ENCODE results near the gene PPP4R3A. TPM values are rescaled to one million over a fixed set of nuclear protein-coding genes. Genes with fewer than 3 reads are reported as not detected.
"Not testable (repeated sequence)": the region's sequence is repeated elsewhere in the genome, so short reads cannot be mapped to it uniquely, and the experiment has no call there.

The PPP4R3A gene
- total and polyA plus RNA-seq, 2 donors (not counting 1 experiment from before 2014, with no cell fraction given) = 40.3 to 88.0 TPM

- Histone ChIP-seq H3K27ac (ENCODE audit: insufficient read depth, low read length) (no peak overlapping the region), H3K36me3 (ENCODE audit: control insufficient read depth, insufficient read depth, low read length) (no peaks in the 10 kb centered on the region), H3K9me3 (ENCODE audit: control insufficient read depth, insufficient read depth, low read depth, low read length) (no peaks in the 10 kb centered on the region), H3K4me3 (replicated peaks in 1 of 4; ENCODE audit: control extremely low read depth in 1 of 4, insufficient read depth in 1 of 4, low read depth in 3 of 4, low read length in 4 of 4) (no peak overlapping the region), H3K27me3 (ENCODE audit: control insufficient read depth, insufficient read depth, low read length) (no peaks in the 10 kb centered on the region), H3K9ac (ENCODE audit: insufficient read depth, low read length) (no peak overlapping the region), H3K4me2 (ENCODE audit: extremely low read depth, insufficient read depth, low read length) (no peak overlapping the region), H2AFZ (ENCODE audit: low read length) (no peak overlapping the region), H3K79me2 (ENCODE audit: control insufficient read depth, insufficient read depth, low read length) (no peaks in the 10 kb centered on the region), H4K20me1 (ENCODE audit: control insufficient read depth, extremely low read depth, insufficient read depth, low read length) (no peaks in the 10 kb centered on the region), H3K4me1 (ENCODE audit: control insufficient read depth, extremely low read depth, insufficient read depth, low read length) (no peaks in the 10 kb centered on the region)
- TF ChIP-seq CTCF (conservative IDR thresholded peaks at IDR 0.05 in 1 of 2, IDR thresholded peaks at IDR 0.05 in 1 of 2; ENCODE audit: low read depth in 1 of 2, low read length in 2 of 2) (no peak), EZH2 (IDR thresholded peaks at IDR 0.05; ENCODE audit: low read length, missing control alignments) (no peak)
- no peak for DNase-seq (ENCODE audit: low read depth in 2 of 2)
Observed at GRCh38 chr14:91439345-91439744, 70.8 kb downstream of the PPP4R3A start.

- H3K27me3 ChIP-seq (ENCODE audit: control insufficient read depth, insufficient read depth, low read length) = no peaks in the 10 kb centered on the region
- no peak overlapping the region for H3K27ac ChIP-seq (ENCODE audit: insufficient read depth, low read length)
Observed at GRCh38 chr14:91438845-91439244, 71.3 kb downstream of the PPP4R3A start.

DNA sequence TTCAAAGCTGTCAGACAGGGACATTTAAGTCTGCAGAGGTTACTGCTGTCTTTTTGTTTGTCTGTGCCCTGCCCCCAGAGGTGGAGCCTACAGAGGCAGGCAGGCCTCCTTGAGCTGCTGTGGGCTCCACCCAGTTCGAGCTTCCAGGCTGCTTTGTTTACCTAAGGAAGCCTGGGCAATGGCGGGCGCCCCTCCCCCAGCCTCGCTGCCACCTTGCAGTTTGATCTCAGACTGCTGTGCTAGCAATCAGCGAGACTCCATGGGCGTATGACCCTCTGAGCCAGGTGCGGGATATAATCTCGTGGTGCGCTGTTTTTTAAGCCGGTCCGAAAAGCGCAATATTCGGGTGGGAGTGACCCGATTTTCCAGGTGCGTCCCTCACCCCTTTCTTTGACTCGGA lies 73.8 kb downstream of the PPP4R3A start:
- not testable (repeated sequence) for H3K36me3 ChIP-seq (ENCODE audit: control insufficient read depth, insufficient read depth, low read length); H2AFZ ChIP-seq (ENCODE audit: low read length); H3K9me3 ChIP-seq (ENCODE audit: control insufficient read depth, insufficient read depth, low read depth, low read length); H3K4me1 ChIP-seq (ENCODE audit: control insufficient read depth, extremely low read depth, insufficient read depth, low read length); H3K27me3 ChIP-seq (ENCODE audit: control insufficient read depth, insufficient read depth, low read length); H4K20me1 ChIP-seq (ENCODE audit: control insufficient read depth, extremely low read depth, insufficient read depth, low read length); H3K4me3 ChIP-seq (replicated peaks in 1 of 4; ENCODE audit: control extremely low read depth in 1 of 4, insufficient read depth in 1 of 4, low read depth in 3 of 4, low read length in 4 of 4); DNase-seq (ENCODE audit: low read depth in 2 of 2); H3K9ac ChIP-seq (ENCODE audit: insufficient read depth, low read length); H3K79me2 ChIP-seq (ENCODE audit: control insufficient read depth, insufficient read depth, low read length); H3K27ac ChIP-seq (ENCODE audit: insufficient read depth, low read length); H3K4me2 ChIP-seq (ENCODE audit: extremely low read depth, insufficient read depth, low read length)

More at GRCh38 chr14:91438845-91439244, 71.3 kb downstream of the PPP4R3A start:
- Histone ChIP-seq H3K9ac (ENCODE audit: insufficient read depth, low read length) (no peak overlapping the region), H3K9me3 (ENCODE audit: control insufficient read depth, insufficient read depth, low read depth, low read length) (no peaks in the 10 kb centered on the region), H4K20me1 (ENCODE audit: control insufficient read depth, extremely low read depth, insufficient read depth, low read length) (no peaks in the 10 kb centered on the region), H3K36me3 (ENCODE audit: control insufficient read depth, insufficient read depth, low read length) (no peaks in the 10 kb centered on the region), H2AFZ (ENCODE audit: low read length) (no peak overlapping the region), H3K4me3 (replicated peaks in 1 of 4; ENCODE audit: control extremely low read depth in 1 of 4, insufficient read depth in 1 of 4, low read depth in 3 of 4, low read length in 4 of 4) (no peak overlapping the region), H3K79me2 (ENCODE audit: control insufficient read depth, insufficient read depth, low read length) (no peaks in the 10 kb centered on the region), H3K4me1 (ENCODE audit: control insufficient read depth, extremely low read depth, insufficient read depth, low read length) (no peaks in the 10 kb centered on the region), H3K4me2 (ENCODE audit: extremely low read depth, insufficient read depth, low read length) (no peak overlapping the region)
- TF ChIP-seq CTCF (conservative IDR thresholded peaks at IDR 0.05 in 1 of 2, IDR thresholded peaks at IDR 0.05 in 1 of 2; ENCODE audit: low read depth in 1 of 2, low read length in 2 of 2) (no peak), EZH2 (IDR thresholded peaks at IDR 0.05; ENCODE audit: low read length, missing control alignments) (no peak)
- DNase-seq (ENCODE audit: low read depth in 2 of 2) = no peak
